Body of pancreas (tissue), 4 donors: ENCODE data around the gene ATG16L1.

Experiments
- POLR2A ChIP-seq, 3 donors: fragments of 450-650 bp; IDR thresholded peaks; one replicate each; pipeline ENCODE4 v1.6.1; 2016; ENCODE audit warnings: antibody characterized with exemption in 3 of 3, mild to moderate bottlenecking in 2 of 3
- TF ChIP-seq, protein P1 (sequence below), 7 experiments: fragments of 450-650 bp in 4 of 7; fragments of 200-600 bp in 3 of 7; sonication (generic) in 3 of 7; IDR thresholded peaks; one replicate each; pipeline ENCODE4 v1.5.1; 2016 to 2019; ENCODE audit warnings: antibody characterized with exemption in 7 of 7

DNA sequence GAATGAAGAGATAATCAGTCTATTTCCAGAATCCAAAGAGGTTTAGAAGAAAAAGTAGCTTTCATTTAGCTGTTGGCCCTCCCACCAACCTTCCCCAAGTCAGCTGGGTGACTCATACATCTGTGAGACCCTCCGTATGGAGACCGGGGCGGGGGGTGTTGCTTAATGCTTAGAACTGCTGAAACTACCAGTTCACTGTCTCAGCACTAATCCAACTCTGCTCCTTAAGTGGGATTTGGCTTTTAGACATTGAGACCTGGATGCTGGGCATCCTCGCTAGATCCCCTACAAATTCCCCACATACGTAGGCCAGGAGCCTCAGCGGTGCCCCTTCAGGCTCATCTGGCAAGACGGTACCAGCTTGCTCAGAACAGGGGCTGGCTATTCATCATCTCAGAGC lies 56.1 kb downstream of the ATG16L1 start, which contains the start of gene SAG:
- TF ChIP-seq, protein P1, sequence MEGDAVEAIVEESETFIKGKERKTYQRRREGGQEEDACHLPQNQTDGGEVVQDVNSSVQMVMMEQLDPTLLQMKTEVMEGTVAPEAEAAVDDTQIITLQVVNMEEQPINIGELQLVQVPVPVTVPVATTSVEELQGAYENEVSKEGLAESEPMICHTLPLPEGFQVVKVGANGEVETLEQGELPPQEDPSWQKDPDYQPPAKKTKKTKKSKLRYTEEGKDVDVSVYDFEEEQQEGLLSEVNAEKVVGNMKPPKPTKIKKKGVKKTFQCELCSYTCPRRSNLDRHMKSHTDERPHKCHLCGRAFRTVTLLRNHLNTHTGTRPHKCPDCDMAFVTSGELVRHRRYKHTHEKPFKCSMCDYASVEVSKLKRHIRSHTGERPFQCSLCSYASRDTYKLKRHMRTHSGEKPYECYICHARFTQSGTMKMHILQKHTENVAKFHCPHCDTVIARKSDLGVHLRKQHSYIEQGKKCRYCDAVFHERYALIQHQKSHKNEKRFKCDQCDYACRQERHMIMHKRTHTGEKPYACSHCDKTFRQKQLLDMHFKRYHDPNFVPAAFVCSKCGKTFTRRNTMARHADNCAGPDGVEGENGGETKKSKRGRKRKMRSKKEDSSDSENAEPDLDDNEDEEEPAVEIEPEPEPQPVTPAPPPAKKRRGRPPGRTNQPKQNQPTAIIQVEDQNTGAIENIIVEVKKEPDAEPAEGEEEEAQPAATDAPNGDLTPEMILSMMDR (IDR thresholded peaks at IDR 0.05) = no peak
- no peak for TF ChIP-seq POLR2A (IDR thresholded peaks at IDR 0.05)
